IPS-15b (cell line): ENCODE data around the gene PP2D1.
"Not testable (repeated sequence)": the region's sequence is repeated elsewhere in the genome, so short reads cannot be mapped to it uniquely, and the experiment has no call there.

Experiments used
- H3K27me3 ChIP-seq: one replicate; pipeline ENCODE4 v1.6.1; 2013; ENCODE audit warnings: low read length; ENCODE audit not compliant: control insufficient read depth, insufficient read depth
- H3K36me3 ChIP-seq: one replicate; pipeline ENCODE4 v1.6.1; 2013; ENCODE audit warnings: low read length; ENCODE audit not compliant: control insufficient read depth, insufficient read depth
- H3K4me1 ChIP-seq: one replicate; pipeline ENCODE4 v1.6.1; 2013; ENCODE audit warnings: mild to moderate bottlenecking, low read length; ENCODE audit not compliant: control insufficient read depth, insufficient read depth
- H3K4me3 ChIP-seq: one replicate; pipeline ENCODE4 v1.5.1; 2013; ENCODE audit warnings: low read depth, low read length
- H3K9ac ChIP-seq: one replicate; pipeline ENCODE4 v1.6.1; 2013; ENCODE audit warnings: low read depth, mild to moderate bottlenecking, low read length
- H3K9me3 ChIP-seq: one replicate; pipeline ENCODE4 v1.6.1; 2013; ENCODE audit warnings: mild to moderate bottlenecking, low read length; ENCODE audit not compliant: control insufficient read depth, insufficient read depth

PP2D1 gene

GRCh38 chr3:20008646-20009045 lies 3.4 kb downstream of the PP2D1 start:
- H3K36me3 ChIP-seq: no peaks in the 10 kb centered on the region
- H3K4me1 ChIP-seq: no peaks in the 10 kb centered on the region
- no peaks in the 10 kb centered on the region for H3K9me3 ChIP-seq
- no peak overlapping the region for H3K9ac ChIP-seq
- no peak overlapping the region for H3K4me3 ChIP-seq
- H3K27me3 ChIP-seq: no peaks in the 10 kb centered on the region

DNA sequence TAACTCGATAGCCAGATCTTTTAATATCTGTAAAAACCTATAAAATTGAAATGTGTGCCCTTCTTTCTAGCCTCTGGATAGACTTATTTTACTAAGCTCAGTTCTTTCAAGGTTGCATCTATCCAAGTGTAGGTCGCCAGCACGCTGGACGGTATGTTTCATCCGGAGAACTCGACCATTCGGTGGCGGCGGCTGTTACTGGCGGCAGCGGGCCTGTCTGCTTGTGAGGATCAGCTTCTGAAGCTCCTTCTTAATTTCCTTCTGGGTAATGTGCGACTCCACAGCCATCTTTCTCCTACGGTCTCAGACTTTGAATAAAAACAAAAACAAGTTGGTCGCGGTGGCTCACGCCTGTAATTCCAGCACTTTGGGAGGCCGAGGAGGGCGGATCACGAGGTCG lies 4.1 kb downstream of the PP2D1 start:
- no peak overlapping the region for H3K4me3 ChIP-seq
- no peaks in the 10 kb centered on the region for H3K27me3 ChIP-seq
- no peaks in the 10 kb centered on the region for H3K9me3 ChIP-seq
- H3K9ac ChIP-seq: no peak overlapping the region
- H3K36me3 ChIP-seq: no peaks in the 10 kb centered on the region
- H3K4me1 ChIP-seq: no peaks in the 10 kb centered on the region

DNA sequence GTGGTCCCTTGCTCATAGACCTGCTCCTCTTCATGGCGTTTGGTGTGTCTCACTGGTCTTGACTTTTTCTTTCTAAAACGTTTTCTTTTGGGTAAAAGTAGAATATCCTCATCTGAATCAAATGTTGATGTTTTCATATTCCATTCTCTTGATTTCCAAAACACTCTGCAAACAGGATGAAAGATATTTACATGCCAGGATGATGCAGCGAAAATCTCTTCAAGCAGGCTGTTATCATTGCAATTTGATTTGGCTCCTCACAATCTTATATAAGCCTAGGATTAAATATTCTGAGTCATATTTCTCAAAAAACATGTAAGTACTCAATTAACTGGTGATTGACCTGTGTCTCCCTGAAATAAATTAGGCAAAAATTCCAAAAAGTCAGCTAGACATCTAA lies 10.1 kb downstream of the PP2D1 start:
- Histone ChIP-seq H3K9me3 (no peaks in the 10 kb centered on the region), H3K4me1 (no peaks in the 10 kb centered on the region), H3K36me3 (no peaks in the 10 kb centered on the region), H3K4me3 (no peak overlapping the region), H3K9ac (no peak overlapping the region), H3K27me3 (no peaks in the 10 kb centered on the region)

DNA sequence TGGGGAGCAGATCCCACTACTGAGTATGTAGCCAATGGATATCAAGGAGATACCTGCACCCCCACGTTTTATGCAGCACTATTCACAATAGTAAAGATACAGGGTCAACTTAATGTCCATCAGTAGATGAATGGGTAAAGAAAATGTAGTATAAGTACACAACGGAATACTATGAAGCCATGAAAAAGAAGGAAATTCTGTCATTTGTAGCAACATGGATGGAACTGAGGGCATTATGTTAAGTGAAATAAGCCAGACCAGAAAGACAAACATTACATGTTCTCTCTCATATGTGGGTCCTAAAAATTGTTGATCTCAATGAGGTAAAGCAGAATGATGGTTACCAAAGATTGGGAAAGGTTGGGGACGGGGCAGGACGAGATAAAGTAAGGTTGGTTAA lies 14.6 kb downstream of the PP2D1 start:
- Histone ChIP-seq H3K27me3 (no peaks in the 10 kb centered on the region), H3K9me3 (no peaks in the 10 kb centered on the region), H3K9ac (no peak overlapping the region), H3K4me3 (no peak overlapping the region), H3K4me1 (no peaks in the 10 kb centered on the region), H3K36me3 (no peaks in the 10 kb centered on the region)

DNA sequence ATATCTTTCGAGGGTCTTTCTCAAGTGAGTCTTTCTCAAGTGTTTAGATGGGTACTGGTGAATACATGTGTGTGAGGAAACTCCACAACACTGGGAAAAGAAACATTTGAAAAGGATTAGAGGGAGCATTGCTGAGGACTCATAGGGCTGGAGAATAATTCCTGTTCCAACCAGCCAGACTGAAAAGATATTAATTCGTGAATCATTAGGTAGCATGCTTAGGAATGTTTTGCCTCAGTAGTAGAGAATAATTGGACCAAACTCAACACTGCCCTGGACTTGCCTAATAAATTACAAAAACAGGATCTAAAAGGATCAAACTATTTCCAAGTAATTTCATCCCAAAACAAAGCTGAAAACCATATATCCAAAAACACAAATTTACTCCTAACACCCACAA lies 17.3 kb downstream of the PP2D1 start:
- Histone ChIP-seq H3K4me1 (no peaks in the 10 kb centered on the region), H3K27me3 (no peaks in the 10 kb centered on the region), H3K9me3 (no peaks in the 10 kb centered on the region), H3K9ac (no peak overlapping the region), H3K36me3 (no peaks in the 10 kb centered on the region), H3K4me3 (no peak overlapping the region)

- H3K27me3 ChIP-seq, H3K9me3 ChIP-seq, H3K9ac ChIP-seq, H3K4me1 ChIP-seq, H3K36me3 ChIP-seq, H3K4me3 ChIP-seq: not testable (repeated sequence)
Observed at GRCh38 chr3:19988904-19989303, 23.2 kb downstream of the PP2D1 start.

DNA sequence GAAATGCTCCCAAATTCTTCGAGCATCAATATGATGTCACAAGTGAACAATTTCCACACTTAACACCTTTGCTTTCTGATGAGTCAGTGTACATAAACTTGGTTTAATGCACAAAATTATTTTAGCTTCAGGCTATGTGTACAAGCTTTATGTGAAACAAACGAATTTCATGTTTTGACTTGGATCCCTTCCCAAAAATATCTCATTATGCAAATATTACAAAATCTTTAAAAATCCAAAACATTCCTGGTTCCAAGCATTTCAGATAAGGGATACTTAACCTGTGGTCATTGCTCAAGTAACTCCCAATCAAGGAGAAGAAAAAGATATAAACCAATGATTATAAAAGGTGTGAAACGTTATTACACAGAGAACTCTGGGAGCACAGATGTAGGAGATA lies 40.0 kb downstream of the PP2D1 start:
- Histone ChIP-seq H3K9me3 (no peaks in the 10 kb centered on the region), H3K36me3 (peaks cover 7% of the 10 kb centered on the region), H3K4me1 (no peaks in the 10 kb centered on the region), H3K4me3 (no peak overlapping the region), H3K9ac (no peak overlapping the region), H3K27me3 (no peaks in the 10 kb centered on the region)

GRCh38 chr3:19970327-19970726 lies 41.7 kb downstream of the PP2D1 start:
- Histone ChIP-seq H3K36me3 (peaks cover 3% of the 10 kb centered on the region), H3K4me1 (no peaks in the 10 kb centered on the region), H3K9ac (no peak overlapping the region), H3K4me3 (no peak overlapping the region), H3K27me3 (no peaks in the 10 kb centered on the region), H3K9me3 (no peaks in the 10 kb centered on the region)

DNA sequence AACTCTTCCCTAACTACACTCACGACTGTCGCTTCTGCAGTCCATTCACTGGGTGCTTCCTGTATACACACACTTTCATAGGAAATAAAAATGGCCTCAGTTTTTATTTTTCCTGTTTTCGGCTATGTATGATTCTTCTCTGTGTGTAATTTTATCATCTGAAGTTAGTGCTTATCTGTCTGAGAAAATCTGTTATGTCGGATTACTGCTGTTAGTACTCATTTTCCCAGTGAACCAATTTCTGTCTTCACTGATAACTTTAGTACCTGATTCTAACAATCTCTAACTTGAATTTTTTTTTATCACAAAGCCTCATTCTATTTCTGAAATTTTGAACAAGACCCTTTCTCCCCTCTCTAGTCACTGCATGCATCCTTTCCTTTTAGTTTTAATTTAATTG lies 44.3 kb downstream of the PP2D1 start:
- H3K4me1 ChIP-seq: no peaks in the 10 kb centered on the region
- no peaks in the 10 kb centered on the region for H3K9me3 ChIP-seq
- no peak overlapping the region for H3K4me3 ChIP-seq
- H3K36me3 ChIP-seq: peaks cover 3% of the 10 kb centered on the region
- no peaks in the 10 kb centered on the region for H3K27me3 ChIP-seq
- H3K9ac ChIP-seq: no peak overlapping the region

GRCh38 chr3:19967208-19967607 lies 44.9 kb downstream of the PP2D1 start:
- Histone ChIP-seq H3K4me3 (no peak overlapping the region), H3K27me3 (no peaks in the 10 kb centered on the region), H3K4me1 (no peaks in the 10 kb centered on the region), H3K9me3 (no peaks in the 10 kb centered on the region), H3K9ac (no peak overlapping the region), H3K36me3 (peaks cover 3% of the 10 kb centered on the region)

GRCh38 chr3:19961960-19962359 lies 50.1 kb downstream of the PP2D1 start:
- Histone ChIP-seq H3K27me3 (no peaks in the 10 kb centered on the region), H3K36me3 (peaks cover 3% of the 10 kb centered on the region), H3K4me1 (peaks cover 2% of the 10 kb centered on the region), H3K9ac (no peak overlapping the region), H3K9me3 (no peaks in the 10 kb centered on the region), H3K4me3 (no peak overlapping the region)

- no peak overlapping the region for H3K4me3 ChIP-seq
- H3K9ac ChIP-seq: no peak overlapping the region
- no peaks in the 10 kb centered on the region for H3K9me3 ChIP-seq
- H3K4me1 ChIP-seq: peaks cover 2% of the 10 kb centered on the region
- no peaks in the 10 kb centered on the region for H3K36me3 ChIP-seq
- no peaks in the 10 kb centered on the region for H3K27me3 ChIP-seq
Observed at GRCh38 chr3:19960696-19961095, 51.4 kb downstream of the PP2D1 start.

DNA sequence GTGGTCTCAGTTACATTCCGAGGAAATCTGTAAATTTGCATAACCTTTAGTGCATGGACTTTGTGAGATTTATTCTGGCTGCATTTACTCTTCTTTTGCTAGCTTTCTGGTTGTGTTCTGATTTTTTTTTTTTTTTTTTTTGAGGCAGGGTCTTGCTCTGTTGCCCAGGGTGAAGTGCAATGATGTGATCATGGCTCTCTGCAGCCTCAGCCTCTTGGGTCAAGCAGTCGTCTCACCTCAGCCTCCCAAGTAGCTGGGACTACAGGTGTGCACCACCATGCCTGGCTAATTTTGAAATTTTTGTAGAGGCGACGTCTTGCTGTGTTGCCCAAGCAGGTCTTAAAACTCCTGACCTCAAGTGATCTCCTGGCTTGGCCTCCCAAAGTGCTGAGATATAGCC lies 52.6 kb downstream of the PP2D1 start:
- Histone ChIP-seq H3K9ac (no peak overlapping the region), H3K4me1 (peaks cover 2% of the 10 kb centered on the region), H3K4me3 (no peak overlapping the region), H3K36me3 (no peaks in the 10 kb centered on the region), H3K27me3 (no peaks in the 10 kb centered on the region), H3K9me3 (no peaks in the 10 kb centered on the region)
